GM12878 (cell line): ENCODE measurements around the gene HAUS6. TPM values are rescaled to one million over a fixed set of nuclear protein-coding genes. Genes with fewer than 3 reads are reported as not detected.

Experiments used
- ATAC-seq: fragments of 200-7000 bp; cut with Tn5 transposase; 3 replicates; pipeline ENCODE4 v1.9.1; 2020; ENCODE audit warnings: mild to moderate bottlenecking, moderate library complexity
- BruUV-seq: library from RNA; stranded (reverse); fragments of 400-500 nt; replicated peaks from 2 replicates; lab custom pipeline; 2021; lab: Mats Ljungman, UMichigan
- CTCF ChIA-PET: fragments of 300-600 bp; sonication (Branson Sonifier 250); formaldehyde crosslinking; extraction: SDS; loops from one replicate; lab custom pipeline; 2021; ENCODE audit warnings: inconsistent platforms; lab: Yijun Ruan, JAX
- POLR2A ChIA-PET: fragments of 350-600 bp; formaldehyde crosslinking; extraction: SDS; loops from one replicate; lab custom pipeline; 2021; ENCODE audit warnings: inconsistent platforms; lab: Charles Lee
- RAD21 ChIA-PET: fragments of 300-600 bp; sonication (Branson Sonifier 250); formaldehyde crosslinking; loops from one replicate; lab custom pipeline; 2023; ENCODE audit warnings: antibody characterized with exemption; ENCODE audit not compliant: unreplicated experiment; lab: Charles Lee
- SMC1A ChIA-PET: fragments of 300-600 bp; sonication (Branson Sonifier 250); formaldehyde crosslinking; loops from one replicate; lab custom pipeline; 2023; ENCODE audit not compliant: unreplicated experiment, uncharacterized antibody; lab: Charles Lee
- DNase-seq: peaks from one replicate; pipeline ENCODE4 v3.0.0-alpha.2; 2011; ENCODE audit warnings: low read depth, low spot score
- FAIRE-seq: peaks from 3 replicates; lab custom pipeline; 2011; peaks lifted over from hg19 to GRCh38; lab: Jason Lieb, UNC
- H2AFZ ChIP-seq: 2 replicates; pipeline ENCODE4 v1.6.0; 2011; ENCODE audit warnings: low read depth, low read length, control low read depth; ENCODE audit not compliant: control insufficient read depth
- H3K27ac ChIP-seq: 2 replicates; pipeline ENCODE4 v1.5.1; 2011; ENCODE audit warnings: control low read depth; ENCODE audit not compliant: control insufficient read depth, insufficient read depth
- H3K27me3 ChIP-seq, 2 experiments: replicated peaks in 1 of 2; 2 replicates each; pipeline versions ENCODE4 v1.6.0 to v1.6.1; 2011; ENCODE audit warnings: low read length in 1 of 2; ENCODE audit not compliant: control insufficient read depth in 2 of 2, insufficient read depth in 2 of 2
- H3K36me3 ChIP-seq, 2 experiments: 2 replicates each; pipeline ENCODE4 v1.5.1; 2011; ENCODE audit warnings: low read length in 1 of 2; ENCODE audit not compliant: control insufficient read depth in 2 of 2, insufficient read depth in 2 of 2
- H3K4me1 ChIP-seq: 2 replicates; pipeline ENCODE4 v1.6.1; 2011; ENCODE audit warnings: mild to moderate bottlenecking, low read length, moderate library complexity, mixed read lengths; ENCODE audit not compliant: control insufficient read depth, insufficient read depth
- H3K4me2 ChIP-seq: 2 replicates; pipeline ENCODE4 v1.6.0; 2011; ENCODE audit warnings: control low read depth; ENCODE audit not compliant: control insufficient read depth, insufficient read depth
- H3K4me3 ChIP-seq: fragments of 200-600 bp; sonication (generic); 2 replicates; pipeline ENCODE4 v1.5.1; 2016
- H3K79me2 ChIP-seq: 2 replicates; pipeline ENCODE4 v1.6.0; 2011; ENCODE audit warnings: low read length; ENCODE audit not compliant: control insufficient read depth, insufficient read depth
- H3K9ac ChIP-seq: 2 replicates; pipeline ENCODE4 v1.8.0; 2011; ENCODE audit warnings: low read length, control low read depth, mixed read lengths; ENCODE audit not compliant: control insufficient read depth, insufficient read depth
- H3K9me3 ChIP-seq: replicated peaks from 3 replicates; pipeline ENCODE4 v1.5.1; 2011; ENCODE audit warnings: mild to moderate bottlenecking, low read length; ENCODE audit not compliant: control insufficient read depth, insufficient read depth
- H4K20me1 ChIP-seq: 2 replicates; pipeline ENCODE4 v1.6.0; 2011; ENCODE audit not compliant: control insufficient read depth, insufficient read depth
- CBX5 ChIP-seq: sonication (generic); IDR thresholded peaks from 2 replicates; pipeline ENCODE4 v1.6.1; 2016; ENCODE audit warnings: low read depth, moderate library complexity, mild to moderate bottlenecking, inconsistent platforms
- FOS ChIP-seq: IDR thresholded peaks from 3 replicates; pipeline ENCODE4 v1.6.1; 2011; ENCODE audit warnings: borderline replicate concordance; ENCODE audit not compliant: insufficient read length; ENCODE audit errors: extremely low read depth
- MLLT1 ChIP-seq: fragments of 450-650 bp; IDR thresholded peaks from 2 replicates; pipeline ENCODE4 v1.6.1; 2016; ENCODE audit warnings: mild to moderate bottlenecking
- PAX5 ChIP-seq: IDR thresholded peaks from 2 replicates; pipeline ENCODE4 v1.6.1; 2011; ENCODE audit warnings: low read depth, low read length, borderline replicate concordance
- RAD21 ChIP-seq: IDR thresholded peaks from 2 replicates; pipeline ENCODE4 v1.6.1; 2011; ENCODE audit warnings: mild to moderate bottlenecking, low read depth, low read length, moderate library complexity; ENCODE audit not compliant: insufficient read depth
- SPI1 ChIP-seq: IDR thresholded peaks from 2 replicates; pipeline ENCODE4 v1.6.1; 2011; ENCODE audit warnings: low read depth, mild to moderate bottlenecking, low read length, moderate library complexity, borderline replicate concordance; ENCODE audit not compliant: insufficient read depth
- TAF1 ChIP-seq: IDR thresholded peaks from 2 replicates; pipeline ENCODE4 v1.6.1; 2011; ENCODE audit warnings: mild to moderate bottlenecking, low read depth, low read length, borderline replicate concordance
- TCF12 ChIP-seq: IDR thresholded peaks from 2 replicates; pipeline ENCODE4 v1.6.1; 2011; ENCODE audit warnings: low read depth, mild to moderate bottlenecking, low read length
- WGBS: methylation state at CpG from one replicate; pipeline ENCODE4 v1.1.6; 2016; ENCODE audit warnings: low lambda C conversion rate; ENCODE audit not compliant: insufficient replicate concordance, insufficient coverage; ENCODE audit errors: missing lambda C conversion rate; 5-methylcytosine and 5-hydroxymethylcytosine counted together
- in situ Hi-C: fragments of 300-500 bp; cut with MboI; formaldehyde crosslinking; loops from 9 replicates; pipeline ENCODE4 v1.14.3; 2018; ENCODE audit warnings: mixed read lengths
- intact Hi-C: fragments of 100-400 bp; cut with micrococcal nuclease; formaldehyde crosslinking; loops from one replicate; pipeline ENCODE4 v1.14.2; 2022; ENCODE audit not compliant: unreplicated experiment
- polyA plus RNA-seq, 11 experiments: library from polyadenylated mRNA; depleted of rRNA in 4 of 11; unstranded in 6 of 11; stranded (reverse) in 5 of 11; fragments of >200 nt; fragmentation: Nextera tagmentation in 4 of 11; fragmentation: Illumina TruSeq in 1 of 11; extraction: Ambion mirVana in 4 of 11; extraction: Trizol in 1 of 11; gene quantifications; 1 replicate in 1 of 11; 2 replicates in 10 of 11; pipeline versions ENCODE4 v1.2.1 to v1.2.3, GENCODE V29; 2011 to 2016; ENCODE audit warnings: inconsistent platforms in 2 of 11, missing spikeins in 2 of 11, low read depth in 1 of 11
- total RNA-seq, 4 experiments: library from RNA; depleted of rRNA in 3 of 4; stranded (reverse); fragments of >200 nt in 3 of 4; fragmentation: Illumina TruSeq in 1 of 4; extraction: Trizol in 1 of 4; gene quantifications; 2 replicates each; pipeline versions ENCODE4 v1.2.1 to v1.2.3, GENCODE V29; 2013 to 2021

The HAUS6 gene
- total and polyA plus RNA-seq, 10 of the 15 experiments (the other 5 are each of a cell fraction or from before 2014, with no cell fraction given): 7.1 to 26.8 (median 16.0) TPM

- Histone ChIP-seq H3K79me2 (peaks cover 37% of the 10 kb centered on the region), H2AFZ (peak overlapping the region; percentile 95), H3K9me3 (no peaks in the 10 kb centered on the region), H3K9ac (peak overlapping the region; percentile 82), H3K27ac (peak overlapping the region; percentile 71), H3K4me1 (peaks cover 9% of the 10 kb centered on the region; the same call in 1 of the 2 replicates), H3K4me2 (peak overlapping the region; percentile 52), H3K27me3 (no peaks in the 10 kb centered on the region), H3K4me3 (peak overlapping the region; percentile 80), H3K36me3 (no peaks in the 10 kb centered on the region), H4K20me1 (no peaks in the 10 kb centered on the region)
- BruUV-seq: TSS peak; percentile 80
- intact Hi-C loops: loop anchor here (1.0 to 2.0 kb wide), 2 partner anchors 53 to 129 kb away; partner anchors contain the start of genes DENND4C and RRAGA
- ChIA-PET SMC1A (interaction anchor here (0.9 to 1.5 kb wide), 5 partner anchors 17 to 82 kb away, joined by 3 to 5 read pairs (median 4); no protein-coding TSS in a partner anchor), POLR2A (interaction anchor here (1.9 kb wide), 1 partner anchor 27 kb away, joined by 9 read pairs; no protein-coding TSS in a partner anchor), CTCF (interaction anchor here (0.6 to 1.0 kb wide), 2 partner anchors 22 to 73 kb away, joined by 3 to 4 read pairs; no protein-coding TSS in a partner anchor), RAD21 (interaction anchor here (1.0 to 1.4 kb wide), 2 partner anchors 72 to 82 kb away, joined by 3 read pairs; no protein-coding TSS in a partner anchor)
- ATAC-seq: peak; percentile 75
- in situ Hi-C loops: loop anchor here (10.0 kb wide), 1 partner anchor 353 kb away; no protein-coding TSS in a partner anchor
- 3% methylated on average over 21 of the region's 21 CpGs for WGBS
- no peak for DNase-seq
- peak; percentile 66 for FAIRE-seq
- TF ChIP-seq PAX5 (no peak), CBX5 (0 out of 2 replicates have a peak, but pooled peaks have one; percentile 34), TAF1 (no peak), RAD21 (no peak)
Observed at GRCh38 chr9:19102181-19102630, 498 bp downstream of the HAUS6 start.

DNA sequence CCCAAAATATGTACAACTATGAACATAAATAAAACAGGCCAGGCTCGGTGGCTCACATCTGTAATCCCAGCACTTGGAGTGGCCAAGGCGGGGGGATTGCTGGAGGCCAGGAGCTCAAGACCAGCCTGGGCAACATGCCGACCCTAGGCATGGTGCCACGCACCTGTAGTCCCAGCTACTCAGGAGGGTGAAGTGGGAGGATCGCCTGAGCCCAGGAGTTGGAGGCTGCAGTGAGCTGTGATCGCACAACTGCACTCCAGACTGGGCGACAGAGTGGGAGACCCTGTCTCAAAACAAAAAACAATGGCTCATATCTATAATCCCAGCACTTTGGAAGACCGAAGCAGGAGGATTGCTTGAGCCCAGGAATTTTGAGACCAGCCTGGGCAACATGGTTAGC is 1.5 kb downstream of the HAUS6 start:
- RAD21 ChIA-PET: interaction anchor here (0.9 to 1.4 kb wide), 4 partner anchors 15 to 83 kb away, joined by 3 to 12 read pairs (median 3); no protein-coding TSS in a partner anchor
- Histone ChIP-seq H3K9ac (peak overlapping the region; percentile 18; the same call in 1 of the 2 replicates), H3K79me2 (peaks cover 44% of the 10 kb centered on the region), H2AFZ (no peak overlapping the region)
- no peak for DNase-seq
- in situ Hi-C loops: loop anchor here (10.0 kb wide), 1 partner anchor 354 kb away; no protein-coding TSS in a partner anchor
- TF ChIP-seq TCF12 (no peak), SPI1 (no peak), MLLT1 (no peak), FOS (no peak)
- TF ChIP-seq, all 136 proteins: peak for 0
- Histone ChIP-seq H4K20me1 (no peaks in the 10 kb centered on the region), H3K27ac (no peak overlapping the region), H3K4me3 (peak overlapping the region; percentile 80), H3K36me3 (peaks cover 0 to 2% of the 10 kb centered on the region in 2 experiments; a peak in 1 of 4 replicates), H3K9me3 (no peaks in the 10 kb centered on the region), H3K4me1 (peaks cover 9% of the 10 kb centered on the region; the same call in 1 of the 2 replicates), H3K4me2 (peak overlapping the region; percentile 86), H3K27me3 (no peaks in the 10 kb centered on the region)
- FAIRE-seq (no peak), ATAC-seq (no peak)
- POLR2A ChIA-PET: interaction anchor here (1.1 to 1.9 kb wide), 2 partner anchors 28 to 52 kb away, joined by 3 to 9 read pairs; partner anchors contain the start of gene RRAGA
- WGBS: 80% methylated on average over 8 of the region's 8 CpGs
- CTCF ChIA-PET: interaction anchor here (0.6 to 3.3 kb wide), 5 partner anchors 11 to 1678 kb away, joined by 3 to 10 read pairs (median 3); no protein-coding TSS in a partner anchor
- intact Hi-C loops: no loop called here
- SMC1A ChIA-PET: interaction anchor here (0.8 to 1.5 kb wide), 7 partner anchors 16 to 83 kb away, joined by 3 to 5 read pairs (median 3); no protein-coding TSS in a partner anchor
- BruUV-seq: no TSS peak
